Activated naive CD8-positive, alpha-beta T cell treated with anti-CD3 and anti-CD28 coated beads for 36 hours (primary cell): ENCODE results near the gene PAPPA2. TPM values are rescaled to one million over a fixed set of nuclear protein-coding genes. Genes with fewer than 3 reads are reported as not detected.

Source experiments
- DNase-seq: peaks from one replicate; pipeline ENCODE4 v3.0.0; 2021
- H3K27ac Mint-ChIP-seq: one replicate; pipeline ENCODE4 v1.8.0; 2022; ENCODE audit warnings: mild to moderate bottlenecking, moderate library complexity, mixed read lengths
- H3K27me3 Mint-ChIP-seq: one replicate; pipeline ENCODE4 v1.8.0; 2022; ENCODE audit warnings: mild to moderate bottlenecking, mixed read lengths
- H3K36me3 Mint-ChIP-seq: one replicate; pipeline ENCODE4 v1.8.0; 2021; ENCODE audit warnings: mild to moderate bottlenecking, mixed read lengths
- H3K4me1 Mint-ChIP-seq: one replicate; pipeline ENCODE4 v1.8.0; 2021; ENCODE audit warnings: mixed read lengths
- H3K4me3 Mint-ChIP-seq: one replicate; pipeline ENCODE4 v1.8.0; 2022; ENCODE audit warnings: mild to moderate bottlenecking, moderate library complexity, mixed read lengths
- H3K9me3 Mint-ChIP-seq: one replicate; pipeline ENCODE4 v1.8.0; 2022; ENCODE audit warnings: mixed read lengths
- total RNA-seq, 2 experiments: library from RNA; stranded (reverse); gene quantifications; one replicate each; pipeline ENCODE4 v1.2.3, GENCODE V29; 2021

PAPPA2 gene
- total RNA-seq, 2 experiments from 2014 or later = 0.12 to 0.52 TPM

GRCh38 chr1:176469450-176470010 lies 6.6 kb downstream of the PAPPA2 start:
- Mint-ChIP-seq H3K4me3 (no peak overlapping the region), H3K9me3 (no peaks in the 10 kb centered on the region), H3K36me3 (no peaks in the 10 kb centered on the region), H3K4me1 (no peaks in the 10 kb centered on the region), H3K27me3 (peaks cover 4% of the 10 kb centered on the region), H3K27ac (no peak overlapping the region)
- DNase-seq = no peak

GRCh38 chr1:176471338-176472121 lies 8.6 kb downstream of the PAPPA2 start:
- no peaks in the 10 kb centered on the region for H3K4me1 Mint-ChIP-seq
- H3K27ac Mint-ChIP-seq = no peak overlapping the region
- H3K27me3 Mint-ChIP-seq = peaks cover 12% of the 10 kb centered on the region
- H3K9me3 Mint-ChIP-seq = no peaks in the 10 kb centered on the region
- DNase-seq = no peak
- H3K4me3 Mint-ChIP-seq = no peak overlapping the region
- no peaks in the 10 kb centered on the region for H3K36me3 Mint-ChIP-seq

GRCh38 chr1:176479971-176480370 lies 17.0 kb downstream of the PAPPA2 start:
- Mint-ChIP-seq H3K4me3 (no peak overlapping the region), H3K9me3 (no peaks in the 10 kb centered on the region), H3K36me3 (no peaks in the 10 kb centered on the region), H3K4me1 (no peaks in the 10 kb centered on the region), H3K27me3 (peaks cover 16% of the 10 kb centered on the region), H3K27ac (no peak overlapping the region)
- DNase-seq = no peak

- Mint-ChIP-seq H3K27me3 (peaks cover 8% of the 10 kb centered on the region), H3K9me3 (no peaks in the 10 kb centered on the region), H3K4me3 (no peak overlapping the region), H3K27ac (no peak overlapping the region), H3K36me3 (no peaks in the 10 kb centered on the region), H3K4me1 (no peaks in the 10 kb centered on the region)
- no peak for DNase-seq
These were observed 17.8 kb downstream of the PAPPA2 start for GRCh38 chr1:176480750-176481149.

- Mint-ChIP-seq H3K27me3 (no peaks in the 10 kb centered on the region), H3K4me3 (no peak overlapping the region), H3K27ac (no peak overlapping the region), H3K9me3 (no peaks in the 10 kb centered on the region), H3K36me3 (no peaks in the 10 kb centered on the region), H3K4me1 (no peaks in the 10 kb centered on the region)
- DNase-seq = no peak
These were observed 22.1 kb downstream of the PAPPA2 start for GRCh38 chr1:176485083-176485482.

GRCh38 chr1:176494436-176494835 lies 31.5 kb downstream of the PAPPA2 start:
- DNase-seq = no peak
- Mint-ChIP-seq H3K9me3 (no peaks in the 10 kb centered on the region), H3K4me1 (no peaks in the 10 kb centered on the region), H3K4me3 (no peak overlapping the region), H3K27me3 (no peaks in the 10 kb centered on the region), H3K27ac (no peak overlapping the region), H3K36me3 (no peaks in the 10 kb centered on the region)

GRCh38 chr1:176499671-176500070 lies 36.7 kb downstream of the PAPPA2 start:
- Mint-ChIP-seq H3K4me1 (no peaks in the 10 kb centered on the region), H3K4me3 (no peak overlapping the region), H3K9me3 (no peaks in the 10 kb centered on the region), H3K27me3 (no peaks in the 10 kb centered on the region), H3K27ac (no peak overlapping the region), H3K36me3 (no peaks in the 10 kb centered on the region)
- no peak for DNase-seq

GRCh38 chr1:176501599-176501998 lies 38.6 kb downstream of the PAPPA2 start:
- Mint-ChIP-seq H3K36me3 (no peaks in the 10 kb centered on the region), H3K27ac (no peak overlapping the region), H3K27me3 (peaks cover 6% of the 10 kb centered on the region), H3K4me3 (no peak overlapping the region), H3K9me3 (no peaks in the 10 kb centered on the region), H3K4me1 (no peaks in the 10 kb centered on the region)
- DNase-seq = no peak

- H3K27ac Mint-ChIP-seq = no peak overlapping the region
- no peaks in the 10 kb centered on the region for H3K36me3 Mint-ChIP-seq
- no peaks in the 10 kb centered on the region for H3K9me3 Mint-ChIP-seq
- no peak for DNase-seq
- H3K27me3 Mint-ChIP-seq = peaks cover 6% of the 10 kb centered on the region
- no peaks in the 10 kb centered on the region for H3K4me1 Mint-ChIP-seq
- no peak overlapping the region for H3K4me3 Mint-ChIP-seq
These were observed 42.0 kb downstream of the PAPPA2 start for GRCh38 chr1:176504848-176505553.

- Mint-ChIP-seq H3K4me3 (no peak overlapping the region), H3K27me3 (no peaks in the 10 kb centered on the region), H3K27ac (no peak overlapping the region), H3K9me3 (peaks cover 4% of the 10 kb centered on the region), H3K4me1 (no peaks in the 10 kb centered on the region), H3K36me3 (no peaks in the 10 kb centered on the region)
- DNase-seq = no peak
These were observed 50.0 kb downstream of the PAPPA2 start for GRCh38 chr1:176512966-176513365.

- H3K36me3 Mint-ChIP-seq = no peaks in the 10 kb centered on the region
- no peak for DNase-seq
- no peaks in the 10 kb centered on the region for H3K27me3 Mint-ChIP-seq
- H3K9me3 Mint-ChIP-seq = peaks cover 4% of the 10 kb centered on the region
- H3K4me1 Mint-ChIP-seq = no peaks in the 10 kb centered on the region
- no peak overlapping the region for H3K27ac Mint-ChIP-seq
- H3K4me3 Mint-ChIP-seq = no peak overlapping the region
These were observed 52.3 kb downstream of the PAPPA2 start for GRCh38 chr1:176515310-176515709.

GRCh38 chr1:176517484-176517883 lies 54.5 kb downstream of the PAPPA2 start:
- no peak for DNase-seq
- Mint-ChIP-seq H3K4me3 (no peak overlapping the region), H3K27me3 (no peaks in the 10 kb centered on the region), H3K27ac (no peak overlapping the region), H3K36me3 (no peaks in the 10 kb centered on the region), H3K9me3 (peaks cover 4% of the 10 kb centered on the region), H3K4me1 (no peaks in the 10 kb centered on the region)

- H3K9me3 Mint-ChIP-seq = no peaks in the 10 kb centered on the region
- no peak for DNase-seq
- no peaks in the 10 kb centered on the region for H3K27me3 Mint-ChIP-seq
- no peaks in the 10 kb centered on the region for H3K36me3 Mint-ChIP-seq
- H3K4me3 Mint-ChIP-seq = no peak overlapping the region
- no peaks in the 10 kb centered on the region for H3K4me1 Mint-ChIP-seq
- H3K27ac Mint-ChIP-seq = no peak overlapping the region
These were observed 58.2 kb downstream of the PAPPA2 start for GRCh38 chr1:176521211-176521610.

- Mint-ChIP-seq H3K36me3 (no peaks in the 10 kb centered on the region), H3K27me3 (no peaks in the 10 kb centered on the region), H3K9me3 (no peaks in the 10 kb centered on the region), H3K27ac (no peak overlapping the region), H3K4me1 (no peaks in the 10 kb centered on the region), H3K4me3 (no peak overlapping the region)
- DNase-seq = no peak
These were observed 59.4 kb downstream of the PAPPA2 start for GRCh38 chr1:176522310-176522845.

- Mint-ChIP-seq H3K9me3 (no peaks in the 10 kb centered on the region), H3K36me3 (no peaks in the 10 kb centered on the region), H3K4me1 (no peaks in the 10 kb centered on the region), H3K4me3 (no peak overlapping the region), H3K27me3 (no peaks in the 10 kb centered on the region), H3K27ac (no peak overlapping the region)
- DNase-seq = no peak
These were observed 66.6 kb downstream of the PAPPA2 start for GRCh38 chr1:176529395-176530090.
